HPDE6-E6E7 (cell line): ENCODE results near the gene PLEKHB1.

Experiments used
- DNase-seq: peaks from one replicate; pipeline ENCODE4 v3.0.0; 2011; ENCODE audit warnings: missing footprints; ENCODE audit errors: extremely low spot score

The PLEKHB1 gene, protein sequence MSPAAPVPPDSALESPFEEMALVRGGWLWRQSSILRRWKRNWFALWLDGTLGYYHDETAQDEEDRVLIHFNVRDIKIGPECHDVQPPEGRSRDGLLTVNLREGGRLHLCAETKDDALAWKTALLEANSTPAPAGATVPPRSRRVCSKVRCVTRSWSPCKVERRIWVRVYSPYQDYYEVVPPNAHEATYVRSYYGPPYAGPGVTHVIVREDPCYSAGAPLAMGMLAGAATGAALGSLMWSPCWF

DNA sequence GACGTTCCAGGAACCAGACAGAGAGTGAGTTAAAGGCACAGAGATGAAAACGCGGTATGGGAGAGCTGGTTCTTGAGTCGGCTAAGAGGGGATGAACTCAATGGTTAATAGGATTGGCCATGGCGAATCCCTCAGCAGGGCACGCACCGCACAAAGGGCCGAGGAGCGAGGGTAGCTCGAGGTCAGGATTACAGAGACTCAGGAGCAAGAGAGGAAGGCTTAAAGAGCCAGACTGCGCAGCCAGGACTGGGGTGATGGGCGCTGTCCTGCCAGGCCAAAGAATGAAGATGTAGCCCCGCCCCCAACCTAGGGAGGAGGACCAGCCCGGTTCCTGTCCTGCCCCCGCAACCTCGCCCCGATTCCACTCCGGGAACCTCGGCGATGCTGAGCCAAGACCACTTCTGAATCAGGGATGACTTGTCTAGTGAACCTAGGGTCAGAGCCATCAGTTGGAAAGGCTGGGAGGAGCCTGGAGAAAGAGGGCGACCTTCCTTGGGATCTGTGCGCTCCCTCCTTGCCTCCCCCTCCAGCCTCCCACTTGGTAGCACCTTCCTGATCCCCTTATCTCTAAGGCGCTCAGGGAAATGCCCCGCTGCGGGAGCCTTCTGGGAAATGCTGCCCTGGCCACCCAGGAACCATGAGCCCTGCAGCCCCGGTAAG is at the start of gene PLEKHB1:
Gene PLEKHB1 (plus strand): TSS at position 610 of the 660 bp plus-strand sequence. CDS start 28 bp downstream, at position 638.
- DNase-seq = no peak

DNA sequence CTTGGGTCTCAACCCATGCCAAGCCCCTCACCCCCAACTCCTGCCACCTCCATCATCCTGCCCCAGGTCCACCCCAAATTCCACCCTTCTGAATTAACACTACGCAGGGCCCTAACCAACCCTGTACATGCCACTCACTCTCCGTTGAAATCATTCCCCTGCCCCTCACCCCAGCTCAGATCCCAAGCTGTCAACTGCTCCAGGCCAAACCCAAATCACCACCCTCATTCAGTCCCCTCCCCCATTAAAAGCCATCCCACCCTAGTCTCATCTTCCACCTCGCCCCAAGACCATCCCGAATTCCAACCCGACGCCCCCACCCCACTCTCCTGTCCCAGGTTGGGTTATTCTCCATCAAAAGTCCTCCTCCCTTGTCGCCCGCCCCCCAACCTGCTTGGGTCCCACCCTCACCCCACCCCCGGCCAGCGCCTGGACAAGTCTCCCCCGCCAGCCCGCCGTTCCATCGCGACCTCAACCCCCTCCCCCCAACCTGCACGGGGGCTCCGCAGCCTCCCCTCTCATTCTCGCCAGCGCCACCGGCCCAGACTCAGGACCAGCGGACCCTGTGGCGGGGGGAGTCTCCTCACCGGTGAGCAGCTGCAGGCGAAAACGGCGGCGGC is 48.9 kb upstream of the PLEKHB1 start:
- no peak for DNase-seq

DNA sequence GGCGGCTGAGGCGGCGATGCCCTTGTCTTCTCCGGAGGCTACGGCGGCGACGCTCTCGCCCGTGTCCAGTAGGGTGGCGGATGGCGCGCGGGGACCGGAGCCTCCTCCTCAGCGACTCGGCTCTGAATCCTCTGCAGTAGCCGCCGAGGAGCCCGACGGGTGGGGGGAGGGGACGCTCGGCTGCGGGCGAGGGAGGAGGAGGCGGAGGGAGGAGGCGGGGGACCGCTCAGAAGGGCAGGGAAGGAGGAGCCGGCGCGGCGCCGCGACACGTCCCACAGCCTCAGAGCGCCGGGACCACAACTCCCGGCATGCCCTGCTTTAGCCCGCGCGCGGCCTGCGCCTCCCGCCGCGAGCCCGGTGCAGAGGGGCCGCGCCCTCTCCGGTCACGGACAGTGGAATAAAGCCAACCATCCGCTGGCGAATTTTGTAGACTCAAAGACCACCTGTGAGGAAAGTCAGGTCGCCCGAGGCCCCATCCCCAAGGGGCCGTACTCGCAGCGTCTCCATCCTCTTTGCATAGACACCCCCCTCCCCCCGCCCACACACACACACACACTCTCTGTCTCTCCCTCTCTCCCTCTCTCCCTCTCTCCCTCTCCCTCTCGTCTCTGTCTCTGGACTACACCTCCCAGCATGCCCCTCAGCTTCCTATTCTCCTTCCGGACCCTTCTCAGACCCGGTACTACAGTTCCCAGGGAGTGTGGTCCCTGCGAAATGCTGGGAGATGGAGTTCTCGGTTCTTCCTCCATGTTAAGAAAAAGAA is 48.2 kb upstream of the PLEKHB1 start, which contains the start of gene FAM168A:
Gene FAM168A (minus strand): TSS at position 157 of the 763 bp plus-strand sequence. CDS start 129,638 bp downstream, outside the sequence.
- peak; percentile 92 for DNase-seq

DNA sequence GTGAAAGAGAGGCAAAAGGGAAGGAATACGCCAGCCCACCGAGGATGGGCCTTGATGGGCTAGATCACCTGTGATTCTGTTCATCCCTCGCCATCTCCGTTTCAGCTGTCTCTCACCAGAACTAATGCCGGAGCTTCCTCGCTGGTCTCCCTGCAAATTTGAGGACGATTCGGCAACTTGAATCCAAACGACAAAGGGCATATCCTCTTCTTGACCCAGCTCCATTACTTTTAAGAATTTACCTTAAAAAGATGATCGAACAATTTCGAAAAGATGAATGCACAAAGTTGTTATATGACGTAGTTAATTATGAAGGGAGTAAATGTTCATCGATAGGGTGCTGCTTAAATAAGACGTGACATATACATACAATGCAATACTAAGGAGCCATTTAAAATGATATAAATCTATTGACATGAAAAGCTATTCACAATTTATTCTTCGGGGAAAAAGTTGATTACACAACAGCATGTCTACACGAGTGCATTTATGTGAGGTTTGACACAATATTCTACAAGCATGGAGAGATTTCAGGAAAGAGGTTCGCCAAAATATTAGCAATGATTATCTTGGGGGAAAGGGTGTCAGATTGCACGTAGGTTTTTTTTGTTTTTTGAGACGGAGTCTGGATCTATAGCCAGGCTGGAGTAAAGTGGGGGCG is 47.5 kb upstream of the PLEKHB1 start:
- no peak for DNase-seq

DNA sequence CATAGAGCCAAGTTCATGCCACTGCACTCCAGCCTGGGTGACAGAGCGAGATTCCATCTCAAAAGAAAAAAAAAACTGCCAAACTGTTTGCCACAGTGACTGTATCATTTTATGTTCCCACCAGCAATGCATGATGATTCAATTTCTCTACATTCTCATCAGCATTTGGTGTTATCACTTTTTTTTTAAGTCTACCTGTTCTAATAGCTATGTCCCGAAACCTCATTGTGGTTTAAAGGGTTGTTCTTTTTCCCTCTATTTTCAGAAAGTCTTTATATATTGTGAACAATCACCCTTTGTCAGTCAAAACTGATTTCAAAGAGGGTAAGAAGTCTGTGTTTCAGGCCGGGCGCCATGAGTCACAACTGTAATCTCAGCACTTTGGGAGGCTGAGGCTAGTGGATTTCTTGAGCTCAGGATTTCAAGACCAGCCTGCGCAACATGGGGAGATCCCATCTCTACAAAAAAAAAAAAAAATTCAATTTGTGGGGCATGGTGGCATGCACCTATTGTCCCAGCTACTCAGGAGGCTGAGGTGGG is 33.7 kb upstream of the PLEKHB1 start:
- DNase-seq = no peak

DNA sequence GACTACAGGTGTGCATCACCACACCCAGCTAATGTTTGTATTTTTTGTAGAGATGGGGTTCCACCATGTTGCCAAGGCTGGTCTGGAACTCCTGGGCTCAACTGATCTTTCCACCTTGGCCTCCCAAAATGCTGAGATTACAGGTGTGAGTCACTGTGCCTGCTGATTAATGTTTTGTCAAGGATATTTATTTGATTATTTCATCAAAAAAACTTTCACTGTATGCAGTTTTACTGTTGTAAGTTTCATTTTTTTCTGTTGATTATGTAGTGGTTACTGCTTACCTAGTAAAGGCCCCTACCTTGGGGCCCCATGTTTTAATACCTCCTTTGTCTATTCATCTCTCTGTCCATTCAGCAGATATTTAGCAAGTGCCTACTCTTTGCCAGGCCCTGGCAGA is 31.8 kb upstream of the PLEKHB1 start:
- DNase-seq = no peak

DNA sequence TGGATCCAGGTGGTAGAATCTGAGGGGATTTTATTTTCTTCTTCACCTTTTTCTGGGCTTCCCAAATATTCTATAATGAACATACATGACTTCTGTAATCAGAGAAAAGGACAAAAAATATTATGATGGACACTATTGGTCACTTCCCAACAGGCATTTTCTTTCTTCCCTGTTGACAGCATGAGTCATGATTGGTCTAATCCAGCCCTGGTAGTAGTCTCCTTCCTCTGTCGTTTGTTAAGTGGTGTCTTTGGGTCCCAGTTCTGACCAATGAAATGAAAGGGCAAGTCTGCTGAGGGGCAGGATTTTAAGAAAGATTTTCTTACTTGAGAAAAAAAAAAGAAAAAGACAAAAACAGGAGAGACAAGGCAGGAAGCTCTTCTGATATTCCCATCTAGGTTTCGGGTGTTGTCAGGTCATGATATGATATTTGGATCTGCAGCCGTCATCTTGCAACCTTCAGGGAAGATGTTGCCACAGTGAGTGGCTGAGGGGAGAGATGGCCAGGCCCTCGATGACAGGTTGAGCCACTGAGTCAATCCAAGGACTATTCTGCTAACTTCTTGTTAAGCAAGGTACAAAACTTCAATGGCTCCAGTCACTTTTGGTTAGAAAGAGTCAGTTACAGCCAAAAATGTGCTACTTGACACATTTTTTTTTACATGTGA is 23.3 kb upstream of the PLEKHB1 start:
- no peak for DNase-seq

DNA sequence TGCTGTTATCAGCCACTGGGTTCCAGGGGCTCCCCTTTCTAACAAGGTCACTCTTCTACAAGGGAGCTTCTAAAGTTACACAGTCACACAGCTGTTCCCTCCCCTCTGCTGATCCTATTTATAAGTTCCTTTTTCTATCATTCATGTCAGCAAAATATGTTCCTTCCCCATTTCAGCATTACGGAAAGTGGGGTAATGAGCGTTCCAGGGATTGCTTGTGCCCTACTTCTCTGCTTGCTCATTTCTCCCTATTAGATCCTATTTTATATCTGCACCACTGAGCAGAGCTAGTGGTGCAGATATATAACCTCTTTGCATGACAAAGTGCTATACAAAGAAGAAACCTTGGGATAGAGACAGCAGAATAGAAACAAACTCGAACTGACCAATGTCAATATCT is 22.7 kb upstream of the PLEKHB1 start:
- no peak for DNase-seq

DNA sequence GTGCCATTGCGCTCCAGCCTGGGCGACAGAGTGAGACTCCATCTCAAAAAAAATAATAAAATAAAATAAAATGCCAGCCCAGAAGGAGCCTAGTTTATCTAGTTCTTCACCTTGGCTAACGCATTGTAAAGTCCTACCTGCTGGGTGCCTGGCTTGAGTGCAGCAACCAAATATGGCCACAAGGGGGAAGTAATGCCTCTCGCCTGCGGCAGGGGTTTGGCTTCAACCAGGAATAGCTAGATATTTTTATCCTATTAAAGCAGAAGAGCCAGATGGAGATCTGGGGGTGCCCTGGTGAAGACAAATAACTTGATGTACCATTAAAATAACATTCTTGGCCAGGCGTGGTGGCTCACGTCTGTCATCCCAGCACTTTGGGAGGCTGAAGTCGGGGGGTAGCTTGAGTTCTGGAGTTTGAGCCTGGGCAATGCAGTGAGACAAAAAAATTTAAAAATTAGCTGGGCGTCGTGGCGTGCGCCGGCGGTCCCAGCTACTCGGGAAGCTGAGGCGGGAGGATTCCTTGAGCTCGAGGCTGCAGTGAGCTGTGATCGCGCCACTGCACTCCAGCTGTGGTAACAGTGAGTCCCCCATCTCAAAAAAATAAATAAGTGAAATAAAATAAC is 20.6 kb upstream of the PLEKHB1 start:
- peak; percentile 89 for DNase-seq

DNA sequence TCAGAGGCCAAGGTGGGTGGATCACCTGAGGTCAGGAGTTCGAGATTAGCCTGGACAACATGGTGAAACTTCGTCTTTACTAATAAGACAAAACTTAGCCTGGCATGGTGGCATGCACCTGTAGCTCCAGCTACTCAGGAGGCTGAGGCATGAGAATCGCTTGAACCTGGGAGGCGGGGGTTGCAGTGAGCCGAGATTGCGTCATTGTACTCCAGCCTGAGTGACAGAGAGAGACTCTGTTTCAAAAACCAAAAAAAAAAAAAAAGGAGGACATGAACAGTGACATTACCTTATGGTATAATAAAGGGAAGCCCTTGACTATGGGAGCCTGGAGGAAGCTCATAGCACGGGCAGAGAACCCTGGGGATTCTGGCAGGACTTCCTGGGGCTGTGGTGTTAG is 16.5 kb upstream of the PLEKHB1 start:
- no peak for DNase-seq

DNA sequence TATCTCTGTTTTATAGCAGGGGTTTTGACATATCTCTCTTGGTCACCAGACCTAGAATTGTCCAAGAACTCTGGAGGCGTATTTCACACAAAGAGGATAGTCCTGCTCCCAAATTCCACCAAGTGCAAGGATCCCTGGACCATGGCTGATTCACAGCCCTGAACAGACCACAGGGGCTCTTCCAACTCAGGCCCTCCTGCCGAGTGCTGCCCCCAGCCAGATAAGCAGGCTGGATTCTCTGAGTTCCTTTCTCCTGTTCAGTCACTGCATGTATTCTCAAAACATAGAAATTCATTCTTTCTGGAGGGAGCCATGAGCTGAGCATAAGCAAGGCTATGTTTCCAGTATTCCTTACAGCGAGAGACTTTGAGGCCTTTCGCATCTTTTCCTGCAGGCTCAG is 13.4 kb upstream of the PLEKHB1 start:
- no peak for DNase-seq

DNA sequence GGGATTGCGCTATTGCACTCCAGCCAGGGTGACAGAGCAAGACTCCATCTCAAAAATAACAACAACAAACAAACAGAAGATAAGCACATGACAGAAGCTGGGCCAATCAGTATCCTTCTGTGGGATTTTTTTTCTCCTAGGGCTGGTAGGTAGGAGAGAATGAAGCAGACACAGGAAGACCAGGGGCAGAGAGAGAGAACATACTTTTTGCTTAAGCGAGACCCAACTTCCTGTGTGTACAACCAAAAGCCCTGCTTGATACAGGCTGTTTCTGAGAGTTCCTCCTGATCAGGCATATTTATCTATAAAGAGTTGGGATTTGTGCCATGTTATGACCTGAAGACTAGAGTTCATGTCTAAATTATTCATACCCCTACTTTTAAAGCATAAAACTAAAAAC is 12.4 kb upstream of the PLEKHB1 start:
- no peak for DNase-seq

DNA sequence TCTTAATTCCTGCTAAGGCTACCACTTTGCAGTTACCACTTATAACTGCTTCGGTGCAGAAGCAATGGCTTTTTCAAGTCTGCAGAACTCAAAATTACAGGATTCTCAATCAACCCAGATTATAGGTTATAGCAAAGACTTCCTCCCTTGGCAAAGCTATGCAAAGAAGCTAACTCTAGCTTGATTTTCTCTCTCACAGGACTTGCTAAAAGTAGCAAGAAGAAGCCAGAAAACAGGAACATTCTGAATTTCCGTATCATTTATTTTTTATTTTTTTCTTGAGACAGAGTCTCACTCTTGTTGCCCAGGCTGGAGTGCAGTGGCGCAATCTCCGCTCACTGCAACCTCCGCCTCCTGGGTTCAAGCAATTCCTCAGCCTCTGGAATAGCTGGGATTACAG is 10.7 kb upstream of the PLEKHB1 start:
- DNase-seq = no peak

DNA sequence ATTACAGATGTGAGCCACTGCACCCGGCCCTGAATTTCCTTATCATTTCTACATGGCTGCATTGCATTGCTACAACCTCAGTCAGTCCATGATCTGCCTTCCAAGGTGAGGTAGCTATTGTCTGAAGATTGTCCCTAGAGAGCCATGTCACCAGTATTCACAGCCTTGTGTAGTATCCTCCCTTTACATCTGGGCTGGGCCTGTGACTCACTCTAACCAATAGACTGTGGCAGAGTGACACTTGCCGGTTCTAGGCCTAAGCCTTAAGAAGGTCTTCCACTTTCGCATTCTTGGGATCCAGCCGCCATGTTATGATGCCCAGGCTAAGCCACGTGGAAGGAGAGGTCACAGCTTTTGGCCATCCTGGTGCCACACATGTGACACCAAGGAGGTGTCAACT is 10.1 kb upstream of the PLEKHB1 start:
- no peak for DNase-seq

DNA sequence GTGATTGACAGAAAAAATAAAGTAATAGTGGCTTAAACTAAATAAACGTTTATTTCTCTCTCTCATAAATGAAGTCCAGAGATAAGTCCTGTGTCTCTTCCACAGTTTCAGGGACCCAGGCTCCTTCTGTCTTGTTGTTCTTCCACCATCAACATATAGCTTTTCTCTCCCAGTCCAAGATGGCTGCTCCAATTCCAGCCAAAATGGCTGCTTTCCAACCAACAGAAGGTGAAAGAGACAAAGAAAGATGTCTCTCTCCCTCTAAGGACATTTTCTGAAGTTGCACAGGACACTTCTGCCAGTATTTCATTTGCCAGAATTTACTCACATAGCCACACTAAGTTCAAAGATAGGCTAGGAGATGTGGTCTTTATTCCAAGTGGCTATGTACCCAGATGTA is 9.4 kb upstream of the PLEKHB1 start:
- DNase-seq = no peak

DNA sequence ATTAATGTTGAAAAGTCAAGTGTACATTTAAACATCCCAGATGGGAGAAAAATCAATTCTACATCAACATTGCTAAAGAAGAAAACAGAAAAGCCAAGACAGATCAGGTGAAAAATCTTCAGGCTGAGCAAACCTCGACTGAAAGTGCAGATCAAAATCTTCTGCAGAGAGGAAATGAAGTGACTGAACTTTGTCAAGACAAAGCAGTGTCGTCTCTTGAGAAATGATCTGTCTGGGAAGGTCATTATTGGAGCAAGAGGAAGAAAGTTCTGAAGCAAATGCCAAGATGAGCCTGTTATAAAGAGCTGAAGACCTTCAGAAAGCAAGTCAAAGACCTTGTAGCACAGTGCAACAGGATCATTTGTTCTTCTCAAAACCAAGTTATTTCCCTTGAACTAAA is 5.8 kb upstream of the PLEKHB1 start:
- no peak for DNase-seq

DNA sequence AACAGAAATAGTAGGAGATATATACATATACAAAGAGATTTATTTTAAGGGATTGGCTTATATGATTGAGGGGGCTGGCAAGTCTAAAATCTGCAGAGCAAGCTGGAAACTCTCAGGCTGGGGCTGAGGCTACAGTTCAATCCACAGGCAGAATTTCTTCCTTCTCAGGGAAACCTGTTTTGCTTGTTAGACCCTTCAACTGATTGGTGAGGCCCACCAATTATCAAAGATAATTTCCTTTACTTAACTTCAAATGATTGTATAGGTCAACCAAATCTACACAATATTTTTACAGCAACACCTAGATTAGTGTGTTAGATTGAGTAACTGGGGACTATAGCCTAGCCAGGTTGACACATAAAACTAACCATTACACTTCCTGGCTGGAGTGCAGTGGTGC is 4.7 kb upstream of the PLEKHB1 start:
- no peak for DNase-seq

DNA sequence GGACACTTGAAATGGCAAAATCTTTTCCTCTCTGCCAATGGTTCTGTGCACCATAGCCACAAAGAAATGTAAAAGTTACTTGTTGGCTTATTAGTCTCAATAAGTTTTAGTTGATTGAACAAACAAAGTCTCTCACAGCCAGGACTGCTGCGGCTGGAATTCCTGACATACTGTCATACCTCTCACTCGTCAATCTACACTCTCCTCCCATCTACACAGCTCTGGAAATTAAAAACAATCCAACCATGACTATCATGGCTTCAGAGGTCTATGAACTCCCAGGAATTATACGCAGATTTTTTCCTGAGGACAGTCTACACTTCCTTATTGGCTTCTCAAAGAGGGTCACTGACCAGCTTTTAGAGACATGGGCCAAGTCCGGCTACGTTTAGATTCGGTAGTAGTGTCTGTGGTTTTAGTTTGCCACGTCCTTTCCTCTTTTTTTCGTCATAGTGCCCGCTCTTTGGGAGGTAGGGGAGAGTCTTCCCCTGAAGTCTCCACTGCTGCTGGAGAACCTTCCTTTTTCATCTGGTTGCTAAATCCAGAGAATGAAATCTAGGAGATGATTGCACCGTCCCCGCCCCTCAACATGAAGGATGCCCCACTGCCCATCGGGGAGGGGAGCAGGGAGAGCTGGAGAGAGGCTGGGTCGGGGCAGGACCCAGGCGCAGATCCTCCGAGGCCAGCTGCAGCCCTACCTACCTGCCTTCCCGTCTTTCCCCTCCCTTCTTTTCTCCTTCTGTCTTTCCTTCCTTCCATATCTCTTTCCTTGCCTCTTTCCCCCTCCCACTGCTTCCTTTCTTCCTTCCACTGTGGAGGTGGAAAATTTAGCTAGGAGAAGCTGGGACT is 1.0 kb upstream of the PLEKHB1 start:
- no peak for DNase-seq

DNA sequence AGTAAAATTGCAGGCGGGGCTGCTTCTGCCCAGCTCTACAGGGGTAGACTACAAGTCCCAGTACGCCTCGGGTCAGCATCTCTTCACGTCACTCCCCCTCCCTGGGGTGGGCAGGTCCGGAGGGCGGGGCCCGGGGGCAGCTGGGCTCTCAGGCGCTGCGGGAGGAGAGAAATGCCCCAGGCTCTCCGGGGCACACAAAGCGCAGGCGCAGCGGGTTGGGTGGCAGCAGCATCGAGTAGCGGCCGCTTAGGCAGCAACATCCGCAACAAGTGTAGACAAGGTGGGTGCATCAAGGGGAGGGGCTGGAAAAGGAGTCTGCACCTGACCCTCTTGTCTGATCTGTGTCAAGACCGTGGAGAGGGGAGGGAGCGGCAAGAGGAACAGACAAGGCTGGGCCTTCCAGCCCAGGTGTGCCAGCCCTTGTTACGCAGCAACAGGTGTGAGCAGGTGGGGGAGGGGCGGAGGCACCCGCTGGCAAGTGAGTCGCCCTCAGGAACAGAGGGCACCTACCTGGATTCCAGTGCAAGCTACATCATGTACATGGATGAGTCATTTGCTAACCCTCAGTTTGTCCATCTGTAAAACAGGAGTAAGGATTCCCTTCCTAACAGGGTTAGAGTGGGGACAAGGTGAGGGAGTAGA is 1.2 kb downstream of the PLEKHB1 start:
- DNase-seq = peak; percentile 82
